AG04450 (cell line): Measurements from ENCODE around the gene ANXA4. TPM values are rescaled to one million over a fixed set of nuclear protein-coding genes. Genes with fewer than 3 reads are reported as not detected.

ENCODE experiments used
- CTCF ChIA-PET: fragments of 300-600, 350-600 bp; formaldehyde crosslinking; extraction: SDS; loops from one replicate; lab custom pipeline; 2022; ENCODE audit warnings: antibody characterized with exemption, inconsistent platforms; lab: Charles Lee
- POLR2A ChIA-PET: fragments of 350-600 bp; formaldehyde crosslinking; extraction: SDS; loops from one replicate; lab custom pipeline; 2021; ENCODE audit warnings: antibody characterized with exemption, inconsistent platforms; lab: Yijun Ruan, JAX
- DNase-seq: peaks from one replicate; pipeline ENCODE4 v3.0.0-alpha.2; 2011; ENCODE audit warnings: low read depth, low spot score
- H3K27ac ChIP-seq: one replicate; pipeline ENCODE4 v1.5.1; 2012; ENCODE audit warnings: low read depth, low read length, control low read depth
- H3K27me3 ChIP-seq: one replicate; pipeline ENCODE4 v1.6.0; 2012; ENCODE audit warnings: low read length; ENCODE audit not compliant: control insufficient read depth, insufficient read depth
- H3K4me3 ChIP-seq: 2 replicates; pipeline ENCODE4 v1.5.1; 2011; ENCODE audit warnings: mild to moderate bottlenecking, low read depth, low read length, control low read depth
- H3K9me3 ChIP-seq: 2 replicates; pipeline ENCODE4 v1.5.1; 2012; ENCODE audit warnings: low read length; ENCODE audit not compliant: control insufficient read depth, insufficient read depth
- CTCF ChIP-seq: IDR thresholded peaks from 2 replicates; pipeline ENCODE4 v1.5.1; 2011; ENCODE audit warnings: low read depth, low read length, control low read depth, inconsistent platforms
- polyA plus RNA-seq: library from polyadenylated mRNA; depleted of rRNA; stranded (reverse); fragments of >200 nt; gene quantifications from 2 replicates; pipeline ENCODE4 v1.2.3, GENCODE V29; 2011

ANXA4 gene
- polyA plus RNA-seq, 1 experiment, result 105 TPM

- DNase-seq, result no peak
- no peaks in the 10 kb centered on the region for H3K27me3 ChIP-seq
- no peak overlapping the region for H3K4me3 ChIP-seq
- ChIA-PET CTCF (interaction anchor here (2.0 kb wide), 1 partner anchor 20 kb away, joined by 5 read pairs; no protein-coding TSS in a partner anchor), POLR2A (no interaction called here)
- no peak overlapping the region for H3K27ac ChIP-seq
- TF ChIP-seq CTCF, result no peak
- no peaks in the 10 kb centered on the region for H3K9me3 ChIP-seq
These were observed 54.2 kb downstream of the ANXA4 start for GRCh38 chr2:69796174-69796573.

GRCh38 chr2:69797235-69797634 lies 55.3 kb downstream of the ANXA4 start:
- no peak for DNase-seq
- no peak for TF ChIP-seq CTCF
- Histone ChIP-seq H3K27ac (no peak overlapping the region), H3K27me3 (no peaks in the 10 kb centered on the region), H3K4me3 (no peak overlapping the region), H3K9me3 (no peaks in the 10 kb centered on the region)
- ChIA-PET POLR2A (no interaction called here), CTCF (interaction anchor here (0.6 to 2.0 kb wide), 4 partner anchors 16 to 35 kb away, joined by 3 to 5 read pairs (median 3); no protein-coding TSS in a partner anchor)

GRCh38 chr2:69797836-69798289 lies 55.9 kb downstream of the ANXA4 start:
- ChIA-PET POLR2A (no interaction called here), CTCF (interaction anchor here (2.0 kb wide), 1 partner anchor 19 kb away, joined by 5 read pairs; no protein-coding TSS in a partner anchor)
- Histone ChIP-seq H3K27ac (no peak overlapping the region), H3K4me3 (no peak overlapping the region), H3K27me3 (no peaks in the 10 kb centered on the region), H3K9me3 (no peaks in the 10 kb centered on the region)
- no peak for TF ChIP-seq CTCF
- no peak for DNase-seq

GRCh38 chr2:69798290-69798908 lies 56.5 kb downstream of the ANXA4 start:
- Histone ChIP-seq H3K9me3 (no peaks in the 10 kb centered on the region), H3K4me3 (no peak overlapping the region), H3K27ac (no peak overlapping the region), H3K27me3 (no peaks in the 10 kb centered on the region)
- DNase-seq, result no peak
- ChIA-PET CTCF (interaction anchor here (1.8 to 5.8 kb wide), 2 partner anchors 19 to 74 kb away, joined by 9 to 43 read pairs; no protein-coding TSS in a partner anchor), POLR2A (interaction anchor here (0.9 to 1.3 kb wide), 2 partner anchors 31 to 116 kb away, joined by 3 to 4 read pairs; partner anchors contain the start of gene MXD1)
- no peak for TF ChIP-seq CTCF

GRCh38 chr2:69798909-69799526 lies 57.1 kb downstream of the ANXA4 start:
- ChIA-PET POLR2A (interaction anchor here (0.9 to 1.3 kb wide), 2 partner anchors 32 to 116 kb away, joined by 3 to 4 read pairs; partner anchors contain the start of gene MXD1), CTCF (interaction anchor here (1.8 to 5.8 kb wide), 2 partner anchors 18 to 74 kb away, joined by 9 to 43 read pairs; no protein-coding TSS in a partner anchor)
- peak; percentile 20 for DNase-seq
- Histone ChIP-seq H3K27me3 (no peaks in the 10 kb centered on the region), H3K27ac (peak overlapping the region; percentile 31), H3K4me3 (no peak overlapping the region), H3K9me3 (no peaks in the 10 kb centered on the region)
- TF ChIP-seq CTCF, result no peak
